ENCODE measurements around the gene FRMD1.

GRCh38 chr6:168027521-168027920 is 51.5 kb downstream of the FRMD1 start:
- TF ChIP-seq POLR2A (IDR thresholded peaks at IDR 0.05; ENCODE audit: low read length) (no peak), GATA1 (IDR thresholded peaks at IDR 0.05; ENCODE audit: low read depth, low read length) (no peak)
